ENCODE measurements around the gene GRIA4. TPM values are rescaled to one million over a fixed set of nuclear protein-coding genes. Genes with fewer than 3 reads are reported as not detected.
"Not testable (repeated sequence)": the region's sequence is repeated elsewhere in the genome, so short reads cannot be mapped to it uniquely, and the experiment has no call there.

The GRIA4 gene
- total RNA-seq, 1 experiment from 2014 or later, result not detected

- no peak for TF ChIP-seq CTCF (IDR thresholded peaks at IDR 0.05; ENCODE audit: unreplicated experiment)
- no TSS peak for BruUV-seq (replicated peaks)
- no peak for DNase-seq (ENCODE audit: unreplicated experiment)
- ChIA-PET POLR2A (no interaction called here), CTCF (interaction anchor here (0.6 kb wide), 1 partner anchor 10 kb away, joined by 3 read pairs; no protein-coding TSS in a partner anchor)
- no peaks in the 10 kb centered on the region for H3K27me3 Mint-ChIP-seq (ENCODE audit: insufficient read depth, unreplicated experiment)
- no peak overlapping the region for H3K27ac Mint-ChIP-seq (ENCODE audit: low read depth, unreplicated experiment)
- H3K4me3 Mint-ChIP-seq (ENCODE audit: unreplicated experiment), result no peak overlapping the region
- no peaks in the 10 kb centered on the region for H3K36me3 Mint-ChIP-seq (ENCODE audit: insufficient read depth, unreplicated experiment)
- H3K9me3 Mint-ChIP-seq (ENCODE audit: unreplicated experiment), result no peaks in the 10 kb centered on the region
- intact Hi-C loops (cut with micrococcal nuclease), result no loop called here
- H3K4me1 Mint-ChIP-seq (ENCODE audit: insufficient read depth, unreplicated experiment), result no peaks in the 10 kb centered on the region
Measured at GRCh38 chr11:105780781-105781525, 171.1 kb downstream of the GRIA4 start.

GRCh38 chr11:105781807-105782206 lies 171.9 kb downstream of the GRIA4 start:
- ChIA-PET POLR2A (interaction anchor here (0.7 kb wide), 1 partner anchor 9 kb away, joined by 3 read pairs; no protein-coding TSS in a partner anchor), CTCF (interaction anchor here (0.6 kb wide), 1 partner anchor 84 kb away, joined by 3 read pairs; no protein-coding TSS in a partner anchor)
- no peak for TF ChIP-seq CTCF (IDR thresholded peaks at IDR 0.05; ENCODE audit: unreplicated experiment)
- no TSS peak for BruUV-seq (replicated peaks)
- Mint-ChIP-seq H3K4me1 (ENCODE audit: insufficient read depth, unreplicated experiment) (no peaks in the 10 kb centered on the region), H3K27ac (ENCODE audit: low read depth, unreplicated experiment) (no peak overlapping the region), H3K4me3 (ENCODE audit: unreplicated experiment) (no peak overlapping the region), H3K9me3 (ENCODE audit: unreplicated experiment) (no peaks in the 10 kb centered on the region), H3K36me3 (ENCODE audit: insufficient read depth, unreplicated experiment) (no peaks in the 10 kb centered on the region), H3K27me3 (ENCODE audit: insufficient read depth, unreplicated experiment) (no peaks in the 10 kb centered on the region)
- intact Hi-C loops (cut with micrococcal nuclease), result no loop called here
- no peak for DNase-seq (ENCODE audit: unreplicated experiment)

- TF ChIP-seq CTCF (IDR thresholded peaks at IDR 0.05; ENCODE audit: unreplicated experiment), result no peak
- Mint-ChIP-seq H3K9me3 (ENCODE audit: unreplicated experiment) (no peaks in the 10 kb centered on the region), H3K4me1 (ENCODE audit: insufficient read depth, unreplicated experiment) (no peaks in the 10 kb centered on the region), H3K27me3 (ENCODE audit: insufficient read depth, unreplicated experiment) (no peaks in the 10 kb centered on the region), H3K4me3 (ENCODE audit: unreplicated experiment) (no peak overlapping the region), H3K27ac (ENCODE audit: low read depth, unreplicated experiment) (no peak overlapping the region), H3K36me3 (ENCODE audit: insufficient read depth, unreplicated experiment) (no peaks in the 10 kb centered on the region)
- no TSS peak for BruUV-seq (replicated peaks)
- CTCF ChIA-PET, result no interaction called here
- DNase-seq (ENCODE audit: unreplicated experiment), result no peak
- intact Hi-C loops (cut with micrococcal nuclease), result no loop called here
- POLR2A ChIA-PET, result interaction anchor here (1.1 kb wide), 1 partner anchor 16 kb away, joined by 3 read pairs; no protein-coding TSS in a partner anchor
Measured at GRCh38 chr11:105783216-105783615, 173.3 kb downstream of the GRIA4 start.

- POLR2A ChIA-PET; H3K36me3 Mint-ChIP-seq (ENCODE audit: insufficient read depth, unreplicated experiment); CTCF ChIA-PET; DNase-seq (ENCODE audit: unreplicated experiment); H3K27ac Mint-ChIP-seq (ENCODE audit: low read depth, unreplicated experiment); intact Hi-C loops (cut with micrococcal nuclease); H3K4me1 Mint-ChIP-seq (ENCODE audit: insufficient read depth, unreplicated experiment); H3K27me3 Mint-ChIP-seq (ENCODE audit: insufficient read depth, unreplicated experiment); H3K4me3 Mint-ChIP-seq (ENCODE audit: unreplicated experiment); BruUV-seq (replicated peaks); H3K9me3 Mint-ChIP-seq (ENCODE audit: unreplicated experiment): not testable (repeated sequence)
Measured at GRCh38 chr11:105785850-105786249, 176.0 kb downstream of the GRIA4 start.
